Stimulated activated CD8-positive, alpha-beta memory T cell treated with anti-CD3 and anti-CD28 coated beads, Interleukin-15, amount 100 ng/mL, for 48 hours (primary cell): ENCODE results near the gene BRICD5.

Experiments used
- DNase-seq, 2 donors: peaks; one replicate each; pipeline ENCODE4 v3.0.0-alpha.2; 2020; ENCODE audit warnings: low read depth in 2 of 2

Gene BRICD5

DNA sequence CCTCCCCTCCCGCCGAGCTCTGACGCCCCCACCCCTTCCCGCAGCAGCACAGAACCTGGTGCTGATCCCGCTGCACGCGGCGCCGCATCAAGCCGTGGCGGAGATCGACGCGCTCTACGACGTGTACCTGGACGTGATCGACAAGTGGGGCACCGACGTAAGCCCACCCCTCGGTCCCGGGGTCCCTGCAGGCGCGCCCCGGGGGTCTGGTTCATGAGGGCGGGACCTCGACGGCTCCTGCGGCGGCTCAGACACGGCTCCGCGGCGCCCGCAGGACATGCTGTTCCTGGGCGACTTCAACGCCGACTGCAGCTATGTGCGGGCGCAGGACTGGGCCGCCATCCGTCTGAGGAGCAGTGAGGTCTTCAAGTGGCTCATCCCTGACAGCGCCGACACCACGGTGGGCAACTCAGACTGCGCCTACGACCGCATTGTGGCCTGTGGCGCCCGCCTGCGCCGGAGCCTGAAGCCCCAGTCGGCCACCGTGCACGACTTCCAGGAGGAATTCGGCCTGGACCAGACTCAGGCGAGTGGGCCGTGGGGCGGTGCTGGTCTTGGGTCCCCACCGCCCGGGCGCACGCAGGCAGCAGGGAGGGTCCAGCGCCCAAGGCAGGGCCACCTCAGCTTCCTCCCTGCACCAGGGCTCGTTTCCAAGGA is 27.0 kb upstream of the BRICD5 start:
- no peak for DNase-seq

GRCh38 chr16:2237102-2237482 is 26.4 kb upstream of the BRICD5 start:
- no peak for DNase-seq

- no peak for DNase-seq
Observed at GRCh38 chr16:2236337-2237101, 25.9 kb upstream of the BRICD5 start, which contains the start of gene DNASE1L2. Gene DNASE1L2, plus strand, starts transcription at chr16:2236444. Its CDS starts 373 bp downstream, at chr16:2236817.

DNA sequence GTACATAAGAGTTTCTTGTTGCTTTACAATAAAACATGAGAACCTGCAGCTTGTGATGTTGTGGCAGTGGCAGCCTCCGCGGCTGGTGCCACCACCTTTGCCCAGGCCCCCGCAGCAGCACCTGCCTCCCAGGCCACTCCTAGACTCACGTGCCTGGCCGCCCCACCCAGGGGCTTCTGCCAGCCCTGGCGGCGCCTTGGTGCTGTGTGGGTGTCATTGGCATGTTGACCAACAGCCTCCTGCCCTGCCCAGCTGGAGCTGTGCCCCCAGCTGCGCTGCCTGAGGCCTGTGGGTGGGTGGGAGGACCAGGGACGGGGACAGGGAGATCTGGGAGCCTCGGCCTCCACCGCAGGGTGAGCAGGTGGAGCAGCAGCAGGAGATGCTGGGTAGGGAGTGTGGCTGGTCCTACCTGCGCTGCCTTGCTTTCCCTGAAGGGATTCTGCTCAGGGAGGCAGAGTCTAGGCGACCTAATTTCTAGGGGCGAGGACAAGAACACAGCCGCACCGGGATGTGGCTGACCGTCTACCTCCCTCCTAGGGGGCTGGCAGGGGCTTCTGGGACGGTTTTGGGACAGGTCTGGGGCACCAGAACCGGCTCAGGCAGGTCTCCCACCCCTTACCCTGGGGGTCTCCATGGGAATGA is 25.2 kb upstream of the BRICD5 start:
- no peak for DNase-seq

GRCh38 chr16:2235234-2235651 is 24.6 kb upstream of the BRICD5 start:
- no peak for DNase-seq

DNA sequence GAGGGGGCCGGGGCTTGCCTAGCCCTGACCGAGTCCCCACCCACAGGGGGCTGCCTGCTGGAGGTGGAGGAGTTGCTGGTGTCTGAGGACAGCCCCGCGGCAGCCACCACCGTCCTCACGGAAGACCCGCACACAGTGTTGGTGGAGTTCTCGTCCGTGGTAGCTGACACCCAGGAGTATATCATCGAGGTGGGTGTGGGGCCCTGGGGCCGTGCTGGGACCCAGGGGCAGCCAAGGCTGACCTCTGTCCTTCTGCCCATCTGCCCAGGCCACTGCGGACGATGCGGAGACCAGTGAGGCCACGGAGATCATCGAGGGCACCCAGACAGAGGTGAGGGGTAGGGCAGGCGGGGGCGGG is 24.1 kb upstream of the BRICD5 start:
- DNase-seq, result no peak

- no peak for DNase-seq
Observed at GRCh38 chr16:2233872-2234812, 23.5 kb upstream of the BRICD5 start.

DNA sequence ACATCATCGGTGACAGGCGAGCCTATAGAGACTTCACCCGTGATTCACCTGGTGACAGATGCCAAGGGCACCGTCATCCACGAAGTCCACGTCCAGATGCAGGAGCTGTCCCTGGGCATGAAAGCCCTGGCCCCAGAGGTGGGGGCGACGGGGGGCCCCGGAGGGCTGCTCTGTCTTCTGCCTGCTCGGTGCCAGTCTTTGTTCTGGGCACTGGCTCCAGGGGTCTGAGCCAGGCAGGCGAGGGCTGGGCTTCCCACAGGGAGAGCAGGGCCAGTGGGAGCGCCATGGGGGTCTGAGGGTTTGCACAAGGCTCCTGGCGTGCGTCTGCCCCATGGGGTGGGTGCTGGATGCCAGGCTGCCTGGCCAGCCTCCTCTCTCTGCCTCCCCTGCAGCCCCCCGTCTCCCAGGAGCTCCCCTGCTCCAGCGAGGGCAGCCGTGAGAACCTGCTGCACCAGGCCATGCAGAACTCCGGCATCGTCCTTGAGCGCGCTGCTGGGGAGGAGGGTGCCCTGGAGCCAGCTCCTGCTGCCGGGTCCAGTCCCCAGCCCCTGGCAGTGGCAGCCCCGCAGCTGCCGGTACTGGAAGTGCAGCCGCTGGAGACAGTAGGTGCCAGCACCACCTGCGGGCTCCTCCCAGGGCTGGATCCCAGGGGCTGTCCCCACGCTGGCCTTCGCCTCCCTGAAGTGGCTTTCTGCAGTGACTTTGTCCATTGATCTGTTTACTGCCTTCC is 22.5 kb upstream of the BRICD5 start:
- DNase-seq, result no peak

DNA sequence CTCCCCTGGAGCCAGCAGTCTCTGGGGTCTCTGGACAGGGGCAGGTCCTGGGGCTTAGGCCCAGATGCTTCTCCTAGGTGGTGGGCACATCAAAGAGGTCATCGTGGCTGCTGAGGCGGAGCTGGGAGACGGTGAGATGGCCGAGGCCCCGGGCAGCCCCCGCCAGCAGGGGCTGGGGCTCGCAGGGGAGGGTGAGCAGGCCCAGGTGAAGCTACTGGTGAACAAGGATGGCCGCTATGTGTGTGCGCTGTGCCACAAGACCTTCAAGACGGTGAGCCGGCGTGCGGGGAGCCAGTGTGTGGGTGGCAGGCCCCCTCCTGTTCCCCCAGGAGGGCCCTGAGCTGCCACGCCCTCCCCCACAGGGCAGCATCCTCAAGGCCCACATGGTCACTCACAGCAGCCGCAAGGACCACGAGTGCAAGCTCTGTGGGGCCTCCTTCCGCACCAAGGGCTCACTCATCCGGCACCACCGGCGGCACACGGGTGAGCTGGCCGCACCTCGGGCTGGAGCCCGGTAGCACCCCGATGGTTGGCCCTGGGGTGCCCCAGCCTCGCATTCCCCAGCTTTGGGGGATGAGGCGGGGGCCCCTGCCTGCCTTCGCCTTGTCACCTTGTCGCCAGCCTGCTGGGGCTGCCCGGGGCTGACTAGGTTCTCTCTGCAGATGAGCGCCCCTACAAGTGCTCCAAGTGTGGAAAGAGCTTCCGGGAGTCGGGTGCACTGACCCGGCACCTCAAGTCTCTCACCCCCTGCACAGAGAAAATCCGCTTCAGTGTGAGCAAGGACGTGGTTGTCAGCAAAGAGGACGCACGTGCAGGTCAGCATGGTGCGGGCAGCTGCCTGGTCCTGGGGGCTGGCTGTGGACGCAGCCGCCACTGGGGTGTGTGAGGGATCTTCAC is 21.7 kb upstream of the BRICD5 start:
- no peak for DNase-seq

DNA sequence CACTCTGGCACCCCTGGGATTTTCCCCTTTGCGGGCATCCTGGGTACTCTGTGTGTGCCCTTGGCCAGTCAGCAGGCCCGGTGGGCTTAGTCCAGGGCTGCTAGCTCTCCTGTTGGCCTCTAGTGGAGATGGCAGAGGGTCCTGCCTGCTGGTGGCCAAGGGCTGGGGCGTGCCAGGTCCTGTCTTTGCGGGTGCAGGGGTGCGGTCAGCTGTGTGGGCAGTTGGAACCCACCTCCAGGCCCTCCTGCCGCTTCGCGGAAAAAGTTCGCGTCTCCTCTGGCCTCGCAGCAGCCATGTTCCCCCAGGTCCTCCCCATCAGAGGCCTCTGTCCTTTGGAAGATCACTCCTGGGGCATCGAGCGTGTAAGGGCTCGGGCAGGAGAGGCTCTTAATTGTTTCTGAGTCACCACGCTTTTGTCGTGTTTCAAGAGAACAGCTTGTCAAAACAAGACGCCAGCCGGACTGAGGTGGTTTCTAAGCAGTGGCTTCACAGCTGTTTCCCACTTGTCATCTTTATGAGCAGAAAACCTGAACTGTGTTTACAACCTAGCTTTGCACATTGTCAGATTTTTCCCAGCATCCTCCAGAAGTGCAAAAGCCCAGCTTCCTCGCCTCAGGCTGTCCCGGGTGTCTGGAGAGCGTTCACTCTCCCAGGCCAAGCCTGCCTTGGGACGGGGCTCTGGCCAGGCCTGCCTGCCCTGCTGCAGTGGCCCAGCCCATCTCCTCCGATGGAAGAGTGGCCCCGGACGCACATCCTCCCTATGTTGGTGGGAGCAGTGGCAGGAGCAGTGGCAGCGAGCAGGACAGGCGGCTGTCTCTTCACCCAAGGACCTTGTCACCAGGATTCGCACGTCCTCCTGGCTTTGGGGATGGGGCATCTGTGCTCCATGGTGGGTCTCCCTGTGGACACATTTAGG is 20.6 kb upstream of the BRICD5 start:
- DNase-seq, result no peak

DNA sequence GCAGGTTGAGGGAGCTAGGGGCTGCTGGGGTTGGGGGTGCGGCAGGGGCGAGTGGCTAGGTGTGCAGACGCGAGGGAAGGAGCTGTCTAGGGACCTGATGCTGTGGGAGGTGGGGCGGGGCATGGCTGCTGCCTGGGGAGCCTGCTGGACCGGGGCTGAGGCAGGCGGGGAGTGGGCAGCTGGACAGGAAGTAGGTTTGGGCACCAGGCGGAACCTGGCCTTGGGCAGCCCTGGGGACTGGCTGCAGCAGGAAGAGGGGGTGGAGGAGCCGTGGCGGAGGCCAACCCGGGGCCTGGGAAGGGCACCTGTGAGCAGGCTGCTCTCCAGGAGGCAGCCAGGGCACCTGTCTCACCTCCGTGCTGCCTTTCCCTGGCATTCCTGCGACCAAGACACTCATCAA is 19.7 kb upstream of the BRICD5 start:
- no peak for DNase-seq

DNA sequence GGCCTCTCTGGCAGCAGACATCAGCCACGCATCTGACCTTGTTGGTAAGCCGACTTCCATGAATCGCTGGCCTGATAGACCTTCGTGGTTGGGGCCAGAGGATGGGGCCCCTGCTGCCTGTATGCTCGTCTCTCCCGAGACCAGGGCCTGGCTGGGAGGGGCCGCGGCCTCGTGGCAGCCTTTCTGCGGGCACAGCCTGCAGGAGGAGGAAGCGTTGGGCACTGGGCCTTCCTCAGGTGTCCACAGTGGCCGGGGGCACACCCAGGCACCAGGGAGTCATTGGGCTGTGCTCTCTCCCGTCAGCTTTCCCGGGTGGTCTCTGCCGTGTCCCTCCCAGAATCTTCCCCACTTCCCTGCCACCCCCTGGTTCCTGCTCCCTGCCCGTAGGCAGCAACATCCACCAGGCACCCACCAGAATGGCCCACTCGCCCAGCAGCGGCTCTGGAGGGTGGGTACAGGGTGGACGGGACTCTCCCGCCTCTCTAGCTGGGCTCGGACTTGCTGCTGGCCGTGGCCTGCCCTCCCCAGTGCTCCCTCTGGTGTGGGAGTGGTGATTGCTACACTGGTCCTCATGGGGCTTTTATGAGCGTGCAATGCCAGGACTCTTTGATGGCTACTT is 19.1 kb upstream of the BRICD5 start:
- DNase-seq, result no peak

DNA sequence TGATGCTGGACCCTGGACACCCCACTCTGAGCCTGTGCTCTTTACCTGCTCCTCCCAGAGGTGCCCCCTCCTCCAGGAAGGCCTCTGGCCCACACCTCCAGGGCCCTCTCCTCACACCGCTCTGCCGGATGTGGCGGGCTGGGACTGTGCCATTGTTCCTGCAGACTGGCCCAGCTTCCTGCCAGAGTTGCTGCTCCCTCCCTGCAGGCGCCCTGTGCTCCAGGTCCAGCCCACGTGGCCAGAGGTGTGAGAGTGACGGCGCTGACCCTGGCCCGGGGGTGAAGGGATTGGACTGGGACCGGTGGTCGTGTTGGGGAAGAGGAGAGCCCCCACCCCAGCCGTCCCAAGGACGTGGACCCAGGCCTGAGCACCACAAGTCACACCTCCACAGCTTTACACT is 18.4 kb upstream of the BRICD5 start:
- no peak for DNase-seq

DNA sequence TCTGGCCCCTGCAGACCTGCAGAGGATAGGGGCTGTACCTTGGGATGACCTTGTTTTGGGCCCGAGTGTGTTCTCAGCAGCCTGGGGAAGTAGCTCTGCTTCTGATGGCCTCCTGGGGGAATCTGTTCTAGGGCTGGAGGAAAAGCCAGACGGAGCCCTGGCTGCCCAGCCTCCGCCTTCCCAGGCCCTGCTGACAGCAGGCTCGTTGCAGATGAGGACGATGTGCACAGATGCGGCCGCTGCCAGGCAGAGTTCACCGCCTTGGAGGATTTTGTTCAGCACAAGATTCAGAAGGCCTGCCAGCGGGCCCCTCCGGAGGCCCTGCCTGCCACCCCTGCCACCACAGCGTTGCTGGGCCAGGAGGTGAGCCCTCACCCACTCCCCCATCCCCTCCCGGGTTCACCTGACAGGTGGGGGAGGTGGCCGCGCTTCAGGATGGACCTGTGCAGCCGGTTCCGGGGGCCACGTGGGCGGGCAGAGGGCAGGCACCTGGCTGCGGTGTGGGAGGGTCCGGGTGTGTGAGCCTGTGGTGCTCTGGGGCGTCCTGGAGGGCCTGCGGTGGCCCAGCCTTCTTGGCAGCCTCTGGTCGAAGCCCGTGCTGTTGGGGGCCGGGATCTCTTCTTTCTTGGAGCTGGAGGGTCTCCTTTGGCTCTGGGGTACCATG is 17.6 kb upstream of the BRICD5 start:
- no peak for DNase-seq

DNA sequence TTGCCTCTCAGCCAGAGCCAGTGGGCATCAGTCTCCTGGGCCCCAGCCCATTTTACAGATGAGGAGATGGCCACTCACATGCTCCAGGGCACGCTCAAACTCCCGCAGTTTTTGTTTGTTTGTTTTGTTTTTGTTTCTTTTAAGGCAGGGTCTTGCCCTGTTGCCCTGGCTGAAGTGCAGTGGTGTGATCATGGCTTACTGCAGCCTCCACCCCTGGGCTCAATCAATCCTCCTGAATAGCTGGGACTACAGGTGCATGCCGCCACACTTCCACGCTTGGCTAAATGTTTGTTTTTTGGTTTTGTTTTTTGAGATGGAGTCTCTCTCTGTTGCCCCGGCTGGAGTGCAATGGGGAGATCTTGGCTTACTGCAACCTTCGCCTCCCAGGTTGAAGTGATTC is 16.3 kb upstream of the BRICD5 start:
- no peak for DNase-seq

DNA sequence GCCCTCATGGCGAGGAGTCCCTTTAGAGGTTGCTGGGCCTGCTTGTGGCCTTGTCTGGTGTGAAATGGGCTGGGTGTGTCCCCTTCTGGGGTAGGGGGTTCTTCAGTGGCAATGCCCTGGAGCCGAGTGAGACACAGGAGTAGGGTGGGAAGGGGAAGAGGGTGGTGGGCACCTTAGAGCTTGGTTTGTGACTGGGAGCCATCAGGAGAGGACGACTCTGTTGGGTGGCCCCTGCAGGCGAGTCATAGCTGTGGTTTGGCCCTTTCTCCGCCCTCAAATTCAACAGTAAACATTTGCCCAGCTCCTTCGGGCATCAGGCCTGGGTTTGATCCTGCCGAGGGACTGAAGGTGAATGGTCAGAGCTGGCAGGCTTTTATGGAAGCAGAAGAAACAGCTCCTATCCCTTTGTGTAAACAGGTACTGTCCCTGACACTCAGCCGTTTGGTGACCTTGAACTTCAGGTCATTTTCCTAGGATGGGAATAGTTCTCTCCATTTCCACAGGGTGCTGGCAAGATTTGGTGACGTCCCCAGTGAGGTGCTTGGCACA is 15.7 kb upstream of the BRICD5 start:
- no peak for DNase-seq

- no peak for DNase-seq
Observed at GRCh38 chr16:2223942-2224486, 13.4 kb upstream of the BRICD5 start.
